Astrocyte of the cerebellum (primary cell): ENCODE data around the gene THEMIS.
"Not testable (repeated sequence)": the region's sequence is repeated elsewhere in the genome, so short reads cannot be mapped to it uniquely, and the experiment has no call there.

Experiments used
- DNase-seq: peaks from one replicate; pipeline ENCODE4 v3.0.0-alpha.2; 2011; ENCODE audit warnings: low read depth
- H3K4me3 ChIP-seq: 2 replicates; pipeline ENCODE4 v1.5.1; 2011; ENCODE audit warnings: mild to moderate bottlenecking, low read depth, low read length, moderate library complexity
- CTCF ChIP-seq: IDR thresholded peaks from 2 replicates; pipeline ENCODE4 v1.5.1; 2012; ENCODE audit warnings: low read length, low read depth, moderate library complexity, mild to moderate bottlenecking; ENCODE audit errors: missing control alignments
- in situ Hi-C: cut with HindIII; loops from 2 replicates; pipeline ENCODE4 v1.10.0; 2017; ENCODE audit warnings: low sequenced_read_pairs

THEMIS gene

GRCh38 chr6:127884134-127884533, 16.7 kb downstream of the THEMIS start:
- no peak for TF ChIP-seq CTCF
- in situ Hi-C loops, result no loop called here
- DNase-seq, result no peak
- H3K4me3 ChIP-seq, result no peak overlapping the region

- in situ Hi-C loops, result not testable (repeated sequence)
Observed at GRCh38 chr6:127881949-127882348, 18.9 kb downstream of the THEMIS start.

GRCh38 chr6:127880429-127880828, 20.4 kb downstream of the THEMIS start:
- H3K4me3 ChIP-seq, result no peak overlapping the region
- DNase-seq, result no peak
- in situ Hi-C loops, result no loop called here
- TF ChIP-seq CTCF, result no peak

More at GRCh38 chr6:127881949-127882348, 18.9 kb downstream of the THEMIS start:
- not testable (repeated sequence) for DNase-seq, H3K4me3 ChIP-seq

GRCh38 chr6:127879685-127880084, 21.2 kb downstream of the THEMIS start:
- DNase-seq, result no peak
- H3K4me3 ChIP-seq, result no peak overlapping the region
- no peak for TF ChIP-seq CTCF
- in situ Hi-C loops, result no loop called here

GRCh38 chr6:127878115-127878514, 22.7 kb downstream of the THEMIS start:
- DNase-seq, result no peak
- in situ Hi-C loops, result no loop called here
- H3K4me3 ChIP-seq, result no peak overlapping the region
- no peak for TF ChIP-seq CTCF

- DNase-seq, result no peak
- TF ChIP-seq CTCF, result no peak
- in situ Hi-C loops, result no loop called here
- H3K4me3 ChIP-seq, result no peak overlapping the region
Observed at GRCh38 chr6:127877231-127877630, 23.6 kb downstream of the THEMIS start.

GRCh38 chr6:127869772-127870404, 31.0 kb downstream of the THEMIS start:
- H3K4me3 ChIP-seq, result no peak overlapping the region
- no peak for DNase-seq
- in situ Hi-C loops, result no loop called here

More at GRCh38 chr6:127869772-127870404, 31.0 kb downstream of the THEMIS start:
- TF ChIP-seq CTCF, result no peak
